Suprapubic skin (tissue), 4 donors: Measurements from ENCODE around the gene TUBA1A.

Source experiments
- CTCF ChIP-seq, 2 donors: fragments of 200-600 bp in 1 of 2; fragments of 450-650 bp in 1 of 2; sonication (generic) in 1 of 2; IDR thresholded peaks; one replicate each; pipeline ENCODE4 v1.5.1; 2016 to 2019; ENCODE audit warnings: antibody characterized with exemption in 2 of 2, mild to moderate bottlenecking in 1 of 2, moderate library complexity in 1 of 2
- EP300 ChIP-seq: sonication (generic); formaldehyde crosslinking; IDR thresholded peaks from one replicate; pipeline ENCODE4 v1.6.1; 2017; ENCODE audit warnings: antibody characterized with exemption
- POLR2A ChIP-seq, 2 donors: fragments of 450-650 bp; IDR thresholded peaks; one replicate each; pipeline ENCODE4 v1.6.1; 2017; ENCODE audit warnings: antibody characterized with exemption in 2 of 2, mild to moderate bottlenecking in 2 of 2, moderate library complexity in 2 of 2
- POLR2AphosphoS5 ChIP-seq, 3 donors: sonication (generic); formaldehyde crosslinking; IDR thresholded peaks; one replicate each; pipeline ENCODE4 v1.6.1; 2017; ENCODE audit warnings: antibody characterized with exemption in 3 of 3

- TF ChIP-seq CTCF (IDR thresholded peaks at IDR 0.05) (no peak), POLR2A (IDR thresholded peaks at IDR 0.05) (no peak), POLR2AphosphoS5 (IDR thresholded peaks at IDR 0.05) (no peak), EP300 (no peak)
These were observed 2.1 kb upstream of the TUBA1A start for GRCh38 chr12:49190974-49191373.
